ENCODE measurements around the gene SPINT4. TPM values are rescaled to one million over a fixed set of nuclear protein-coding genes. Genes with fewer than 3 reads are reported as not detected.
"Not testable (repeated sequence)": the region's sequence is repeated elsewhere in the genome, so short reads cannot be mapped to it uniquely, and the experiment has no call there.

The SPINT4 gene
- total RNA-seq, 1 experiment from 2014 or later, result not detected

DNA sequence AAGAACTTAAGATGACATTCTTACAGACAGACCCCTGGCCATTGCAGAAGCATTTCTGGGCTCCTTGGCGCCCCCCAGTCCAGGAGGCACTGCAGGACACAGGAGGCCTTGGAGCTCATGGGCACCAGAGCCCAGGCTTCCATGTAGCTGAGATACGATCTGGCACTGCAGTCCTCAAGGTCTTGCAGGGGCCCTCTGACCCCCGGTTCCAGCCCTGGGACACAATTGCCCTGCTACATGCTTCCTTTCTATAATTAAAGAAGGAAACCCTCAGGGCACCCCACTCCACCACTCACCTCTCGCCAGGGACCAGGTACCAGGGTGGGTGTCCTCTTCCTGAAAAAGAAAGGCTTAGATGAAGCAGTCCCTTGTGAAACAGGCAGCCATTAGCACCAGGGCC is 35.9 kb downstream of the SPINT4 start:
- Histone ChIP-seq H4K20me1 (ENCODE audit: low read length) (no peaks in the 10 kb centered on the region), H2AFZ (ENCODE audit: low read length) (no peak overlapping the region), H3K36me3 (ENCODE audit: low read depth, low read length) (no peaks in the 10 kb centered on the region), H3K4me1 (ENCODE audit: insufficient read depth, low read length) (no peaks in the 10 kb centered on the region), H3K9me3 (ENCODE audit: low read length) (no peaks in the 10 kb centered on the region), H3K9ac (ENCODE audit: low read length) (no peak overlapping the region), H3F3A (ENCODE audit: low read length, unreplicated experiment) (no peaks in the 10 kb centered on the region), H3K27me3 (ENCODE audit: low read length) (no peaks in the 10 kb centered on the region), H3K9me2 (replicated peaks; ENCODE audit: low read length) (no peaks in the 10 kb centered on the region), H3K4me2 (ENCODE audit: low read length) (no peak overlapping the region), H3K79me2 (ENCODE audit: low read length) (no peaks in the 10 kb centered on the region), H3K4me3 (ENCODE audit: low read length) (no peak overlapping the region), H3K27ac (ENCODE audit: low read length) (no peak overlapping the region)
- intact Hi-C loops (cut with micrococcal nuclease), result no loop called here
- ChIA-PET POLR2A (ENCODE audit: unreplicated experiment) (no interaction called here), CTCF (interaction anchor here (0.7 kb wide), 1 partner anchor 39 kb away, joined by 6 read pairs; no protein-coding TSS in a partner anchor)
- TF ChIP-seq, protein P1, sequence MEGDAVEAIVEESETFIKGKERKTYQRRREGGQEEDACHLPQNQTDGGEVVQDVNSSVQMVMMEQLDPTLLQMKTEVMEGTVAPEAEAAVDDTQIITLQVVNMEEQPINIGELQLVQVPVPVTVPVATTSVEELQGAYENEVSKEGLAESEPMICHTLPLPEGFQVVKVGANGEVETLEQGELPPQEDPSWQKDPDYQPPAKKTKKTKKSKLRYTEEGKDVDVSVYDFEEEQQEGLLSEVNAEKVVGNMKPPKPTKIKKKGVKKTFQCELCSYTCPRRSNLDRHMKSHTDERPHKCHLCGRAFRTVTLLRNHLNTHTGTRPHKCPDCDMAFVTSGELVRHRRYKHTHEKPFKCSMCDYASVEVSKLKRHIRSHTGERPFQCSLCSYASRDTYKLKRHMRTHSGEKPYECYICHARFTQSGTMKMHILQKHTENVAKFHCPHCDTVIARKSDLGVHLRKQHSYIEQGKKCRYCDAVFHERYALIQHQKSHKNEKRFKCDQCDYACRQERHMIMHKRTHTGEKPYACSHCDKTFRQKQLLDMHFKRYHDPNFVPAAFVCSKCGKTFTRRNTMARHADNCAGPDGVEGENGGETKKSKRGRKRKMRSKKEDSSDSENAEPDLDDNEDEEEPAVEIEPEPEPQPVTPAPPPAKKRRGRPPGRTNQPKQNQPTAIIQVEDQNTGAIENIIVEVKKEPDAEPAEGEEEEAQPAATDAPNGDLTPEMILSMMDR (conservative IDR thresholded peaks at IDR 0.05; ENCODE audit: low read depth, low read length), result no peak
- TF ChIP-seq EZH2phosphoT487 (IDR thresholded peaks at IDR 0.05; ENCODE audit: borderline replicate concordance, low read length), result no peak
- TF ChIP-seq EZH2 (IDR thresholded peaks at IDR 0.05; ENCODE audit: low read length, unreplicated experiment), result no peak
- DNase-seq, result no peak
- no peak for ATAC-seq
- BruUV-seq (replicated peaks), result no TSS peak

- H3F3A ChIP-seq (ENCODE audit: low read length, unreplicated experiment); H3K27ac ChIP-seq (ENCODE audit: low read length); CTCF ChIA-PET; H3K9me2 ChIP-seq (replicated peaks; ENCODE audit: low read length); H3K9ac ChIP-seq (ENCODE audit: low read length); H3K4me2 ChIP-seq (ENCODE audit: low read length); H3K36me3 ChIP-seq (ENCODE audit: low read depth, low read length); POLR2A ChIA-PET (ENCODE audit: unreplicated experiment); H3K9me3 ChIP-seq (ENCODE audit: low read length); H2AFZ ChIP-seq (ENCODE audit: low read length); H3K4me3 ChIP-seq (ENCODE audit: low read length); H3K4me1 ChIP-seq (ENCODE audit: insufficient read depth, low read length); ATAC-seq; DNase-seq; H4K20me1 ChIP-seq (ENCODE audit: low read length); H3K79me2 ChIP-seq (ENCODE audit: low read length); H3K27me3 ChIP-seq (ENCODE audit: low read length); BruUV-seq (replicated peaks): not testable (repeated sequence)
- intact Hi-C loops (cut with micrococcal nuclease), result loop anchor here (10.0 kb wide), 1 partner anchor 135 kb away; the partner anchor contains the start of gene WFDC10A
Measured at GRCh38 chr20:45759921-45760320, 37.8 kb downstream of the SPINT4 start.

- H3K4me2 ChIP-seq (ENCODE audit: low read length); H3K4me3 ChIP-seq (ENCODE audit: low read length); H3K4me1 ChIP-seq (ENCODE audit: insufficient read depth, low read length); H3K9me2 ChIP-seq (replicated peaks; ENCODE audit: low read length); POLR2A ChIA-PET (ENCODE audit: unreplicated experiment); H3K9me3 ChIP-seq (ENCODE audit: low read length); H3K79me2 ChIP-seq (ENCODE audit: low read length); H3K36me3 ChIP-seq (ENCODE audit: low read depth, low read length); H2AFZ ChIP-seq (ENCODE audit: low read length); H4K20me1 ChIP-seq (ENCODE audit: low read length); H3K27ac ChIP-seq (ENCODE audit: low read length); H3K27me3 ChIP-seq (ENCODE audit: low read length); H3K9ac ChIP-seq (ENCODE audit: low read length); ATAC-seq; DNase-seq; H3F3A ChIP-seq (ENCODE audit: low read length, unreplicated experiment); BruUV-seq (replicated peaks): not testable (repeated sequence)
- intact Hi-C loops (cut with micrococcal nuclease), result loop anchor here (10.0 kb wide), 1 partner anchor 137 kb away; the partner anchor contains the start of gene WFDC10A
- CTCF ChIA-PET, result interaction anchor here (0.8 kb wide), 1 partner anchor 325 kb away, joined by 3 read pairs; no protein-coding TSS in a partner anchor
Measured at GRCh38 chr20:45761966-45762365, 39.8 kb downstream of the SPINT4 start.

- H3K4me3 ChIP-seq (ENCODE audit: low read length); H3K79me2 ChIP-seq (ENCODE audit: low read length); H3K4me1 ChIP-seq (ENCODE audit: insufficient read depth, low read length); POLR2A ChIA-PET (ENCODE audit: unreplicated experiment); H3F3A ChIP-seq (ENCODE audit: low read length, unreplicated experiment); H3K36me3 ChIP-seq (ENCODE audit: low read depth, low read length); H3K27ac ChIP-seq (ENCODE audit: low read length); DNase-seq; H2AFZ ChIP-seq (ENCODE audit: low read length); ATAC-seq; H3K9me3 ChIP-seq (ENCODE audit: low read length); H3K9ac ChIP-seq (ENCODE audit: low read length); H3K4me2 ChIP-seq (ENCODE audit: low read length); H4K20me1 ChIP-seq (ENCODE audit: low read length); BruUV-seq (replicated peaks); H3K27me3 ChIP-seq (ENCODE audit: low read length); CTCF ChIA-PET; H3K9me2 ChIP-seq (replicated peaks; ENCODE audit: low read length): not testable (repeated sequence)
- intact Hi-C loops (cut with micrococcal nuclease), result loop anchor here (10.0 kb wide), 1 partner anchor 140 kb away; the partner anchor contains the start of gene WFDC10A
Measured at GRCh38 chr20:45764618-45765282, 42.6 kb downstream of the SPINT4 start.

Data from PC-3 (cell line).